HEK293 (cell line): ENCODE data around the gene WDR38.

Experiments used
- CTCF ChIA-PET: fragments of 350-600 bp; formaldehyde crosslinking; extraction: SDS; loops from one replicate; lab custom pipeline; 2021; ENCODE audit warnings: antibody characterized with exemption; lab: Yijun Ruan, JAX
- POLR2A ChIA-PET: fragments of 300-600 bp; formaldehyde crosslinking; extraction: SDS; loops from one replicate; lab custom pipeline; 2020; ENCODE audit warnings: antibody characterized with exemption, inconsistent platforms; lab: Yijun Ruan, JAX
- H3K27ac ChIP-seq: fragments of 200-500 bp; sonication (Bioruptor generic); 2 replicates; pipeline ENCODE4 v1.5.1; 2014; ENCODE audit warnings: low read depth, low read length, control low read depth, inconsistent platforms; ENCODE audit errors: extremely low read depth
- H3K36me3 ChIP-seq, 2 experiments: fragments of 200-500 bp in 1 of 2; sonication (Bioruptor generic) in 1 of 2; 1 replicate in 1 of 2; 2 replicates in 1 of 2; pipeline ENCODE4 v1.5.1; 2014 to 2017; ENCODE audit warnings: inconsistent platforms in 2 of 2, low read length in 2 of 2; ENCODE audit not compliant: control insufficient read depth in 2 of 2, insufficient read depth in 1 of 2
- H3K4me1 ChIP-seq: fragments of 200-500 bp; sonication (Bioruptor generic); 2 replicates; pipeline ENCODE4 v1.5.1; 2014; ENCODE audit warnings: mild to moderate bottlenecking, low read length, inconsistent platforms; ENCODE audit not compliant: control insufficient read depth, insufficient read depth
- H3K4me3 ChIP-seq: 2 replicates; pipeline ENCODE4 v1.5.1; 2011; ENCODE audit warnings: low read depth, mild to moderate bottlenecking, control low read depth, low read length, moderate library complexity
- H3K9me3 ChIP-seq: fragments of 200-500 bp; sonication (Bioruptor generic); 2 replicates; pipeline ENCODE4 v1.5.1; 2014; ENCODE audit warnings: low read depth, low read length, inconsistent platforms; ENCODE audit not compliant: control insufficient read depth, insufficient read depth
- GFI1B ChIP-seq: fragments of 450-650 bp; formaldehyde crosslinking; IDR thresholded peaks from 2 replicates; pipeline ENCODE4 v1.5.1; 2016; ENCODE audit warnings: missing biosample characterization, missing genetic modification characterization
- HOXD13 ChIP-seq: sonication (generic); formaldehyde crosslinking; IDR thresholded peaks from 2 replicates; pipeline ENCODE4 v1.8.0; 2022; ENCODE audit warnings: missing genetic modification reagents, borderline replicate concordance
- KLF7 ChIP-seq: fragments of 450-650 bp; formaldehyde crosslinking; IDR thresholded peaks from 2 replicates; pipeline ENCODE4 v1.5.1; 2016; ENCODE audit warnings: missing biosample characterization, missing genetic modification characterization, borderline replicate concordance
- PBX3 ChIP-seq: sonication (generic); formaldehyde crosslinking; IDR thresholded peaks from 2 replicates; pipeline ENCODE4 v1.8.1; 2022; ENCODE audit warnings: mild to moderate bottlenecking, moderate library complexity, missing genetic modification reagents
- PRDM6 ChIP-seq: fragments of 450-650 bp; formaldehyde crosslinking; IDR thresholded peaks from 2 replicates; pipeline ENCODE4 v1.5.1; 2017; ENCODE audit warnings: missing biosample characterization, missing genetic modification characterization
- REST ChIP-seq: fragments of 450-650 bp; formaldehyde crosslinking; IDR thresholded peaks from 2 replicates; pipeline ENCODE4 v1.5.1; 2016; ENCODE audit warnings: missing biosample characterization, missing genetic modification characterization
- ZBTB21 ChIP-seq: fragments of 450-650 bp; formaldehyde crosslinking; IDR thresholded peaks from 2 replicates; pipeline ENCODE4 v1.5.1; 2017; ENCODE audit warnings: missing biosample characterization, missing genetic modification characterization
- ZNF133 ChIP-seq: fragments of 450-650 bp; formaldehyde crosslinking; IDR thresholded peaks from 2 replicates; pipeline ENCODE4 v1.5.1; 2016; ENCODE audit warnings: missing biosample characterization, missing genetic modification characterization
- ZNF155 ChIP-seq: fragments of 450-650 bp; formaldehyde crosslinking; IDR thresholded peaks from 2 replicates; pipeline ENCODE4 v1.5.1; 2016; ENCODE audit warnings: missing biosample characterization, missing genetic modification characterization
- ZNF184 ChIP-seq: fragments of 450-650 bp; IDR thresholded peaks from 2 replicates; pipeline ENCODE4 v1.5.1; 2018; ENCODE audit warnings: missing biosample characterization, mild to moderate bottlenecking, missing genetic modification characterization
- ZNF221 ChIP-seq: fragments of 450-650 bp; formaldehyde crosslinking; IDR thresholded peaks from 2 replicates; pipeline ENCODE4 v1.5.1; 2017; ENCODE audit warnings: missing biosample characterization, missing genetic modification characterization, borderline replicate concordance
- ZNF223 ChIP-seq: fragments of 450-650 bp; formaldehyde crosslinking; IDR thresholded peaks from 2 replicates; pipeline ENCODE4 v1.5.1; 2016; ENCODE audit warnings: missing biosample characterization, missing genetic modification characterization
- ZNF510 ChIP-seq: fragments of 450-650 bp; formaldehyde crosslinking; IDR thresholded peaks from 2 replicates; pipeline ENCODE4 v1.5.1; 2018; ENCODE audit warnings: mild to moderate bottlenecking, missing genetic modification characterization, missing biosample characterization; ENCODE audit not compliant: insufficient replicate concordance
- ZNF513 ChIP-seq: fragments of 450-650 bp; IDR thresholded peaks from 2 replicates; pipeline ENCODE4 v1.5.1; 2018; ENCODE audit warnings: missing biosample characterization, missing genetic modification characterization
- ZNF529 ChIP-seq: fragments of 450-650 bp; formaldehyde crosslinking; IDR thresholded peaks from 2 replicates; pipeline ENCODE4 v1.5.1; 2017; ENCODE audit warnings: missing genetic modification characterization, missing biosample characterization; ENCODE audit not compliant: insufficient replicate concordance
- ZNF600 ChIP-seq: fragments of 450-650 bp; formaldehyde crosslinking; IDR thresholded peaks from 2 replicates; pipeline ENCODE4 v1.5.1; 2016; ENCODE audit warnings: missing biosample characterization, missing genetic modification characterization
- ZNF677 ChIP-seq: fragments of 450-650 bp; IDR thresholded peaks from 2 replicates; pipeline ENCODE4 v1.5.0; 2018; ENCODE audit warnings: missing biosample characterization, mild to moderate bottlenecking, missing genetic modification characterization, moderate library complexity
- ZNF777 ChIP-seq: fragments of 450-650 bp; formaldehyde crosslinking; IDR thresholded peaks from 2 replicates; pipeline ENCODE4 v1.5.1; 2017; ENCODE audit warnings: missing biosample characterization, missing genetic modification characterization, borderline replicate concordance
- ZNF830 ChIP-seq: fragments of 450-650 bp; IDR thresholded peaks from 2 replicates; pipeline ENCODE4 v1.5.0; 2018; ENCODE audit warnings: missing biosample characterization, missing genetic modification characterization, low read depth, mild to moderate bottlenecking, moderate library complexity
- ZSCAN18 ChIP-seq: fragments of 450-650 bp; formaldehyde crosslinking; IDR thresholded peaks from 2 replicates; pipeline ENCODE4 v1.5.1; 2016; ENCODE audit warnings: missing biosample characterization, missing genetic modification characterization

WDR38 gene

GRCh38 chr9:124877021-124877782, 23.9 kb downstream of the WDR38 start:
- no peak for TF ChIP-seq ZNF830
- no peak for TF ChIP-seq ZNF184 (tag by site-specific recombination)
- no peak for TF ChIP-seq ZNF600 (tag by site-specific recombination)
- TF ChIP-seq ZNF677 (tag by site-specific recombination) = no peak
- TF ChIP-seq ZNF510 (tag by site-specific recombination) = no peak
- no peak for TF ChIP-seq ZBTB21
- TF ChIP-seq ZNF133 (tag by site-specific recombination) = no peak
- no peak for TF ChIP-seq REST
- no peak for TF ChIP-seq ZNF221 (tag by site-specific recombination)
- no peak for TF ChIP-seq ZNF777 (tag by site-specific recombination)
- no peak for TF ChIP-seq PRDM6 (tag by site-specific recombination)
- TF ChIP-seq ZNF529 = no peak
- TF ChIP-seq KLF7 = no peak
- Histone ChIP-seq H3K4me3 (no peak overlapping the region), H3K4me1 (no peaks in the 10 kb centered on the region), H3K9me3 (no peaks in the 10 kb centered on the region), H3K36me3 (peaks cover 8 to 98% of the 10 kb centered on the region in 2 experiments; a peak in 2 of 3 replicates), H3K27ac (no peak overlapping the region; the same call in 1 of the 2 replicates)
- ChIA-PET POLR2A (interaction anchor here (1.1 to 2.3 kb wide), 3 partner anchors 15 to 267 kb away, joined by 4 to 8 read pairs (median 5); partner anchors contain the start of genes ARPC5L, RPL35 and SCAI), CTCF (interaction anchor here (0.6 to 1.3 kb wide), 4 partner anchors 8 to 299 kb away, joined by 3 to 4 read pairs (median 3); no protein-coding TSS in a partner anchor)

GRCh38 chr9:124878021-124878420, 24.8 kb downstream of the WDR38 start:
- CTCF ChIA-PET = interaction anchor here (0.7 to 1.3 kb wide), 2 partner anchors 9 to 16 kb away, joined by 3 to 4 read pairs; no protein-coding TSS in a partner anchor
- Histone ChIP-seq H3K9me3 (no peaks in the 10 kb centered on the region), H3K36me3 (peaks cover 8 to 97% of the 10 kb centered on the region in 2 experiments; a peak in 2 of 3 replicates), H3K27ac (no peak overlapping the region), H3K4me3 (no peak overlapping the region), H3K4me1 (no peaks in the 10 kb centered on the region)
- POLR2A ChIA-PET = interaction anchor here (1.1 to 2.3 kb wide), 4 partner anchors 9 to 266 kb away, joined by 3 to 8 read pairs (median 5); partner anchors contain the start of genes RPL35 and SCAI
- TF ChIP-seq ZNF155 (tag by site-specific recombination) = no peak
- TF ChIP-seq ZSCAN18 = no peak
- no peak for TF ChIP-seq HOXD13 (CRISPR knock-in tag)
- TF ChIP-seq PBX3 (CRISPR knock-in tag) = no peak
- no peak for TF ChIP-seq GFI1B (tag by site-specific recombination)
- TF ChIP-seq REST = no peak
- no peak for TF ChIP-seq ZNF223
- TF ChIP-seq ZNF513 (tag by site-specific recombination) = no peak
